Glutamatergic neuron (in vitro differentiated cells): ENCODE data around the gene FBXL14. TPM values are rescaled to one million over a fixed set of nuclear protein-coding genes. Genes with fewer than 3 reads are reported as not detected.

Experiments
- DNase-seq: peaks from one replicate; pipeline ENCODE4 v3.0.0; 2022
- H3K27ac Mint-ChIP-seq: one replicate; pipeline ENCODE4 v1.8.0; 2020; ENCODE audit warnings: mild to moderate bottlenecking, mixed read lengths, inconsistent platforms; ENCODE audit not compliant: unreplicated experiment
- H3K27me3 Mint-ChIP-seq: one replicate; pipeline ENCODE4 v1.8.0; 2020; ENCODE audit warnings: mild to moderate bottlenecking, moderate library complexity, mixed read lengths, inconsistent platforms; ENCODE audit not compliant: unreplicated experiment
- H3K36me3 Mint-ChIP-seq: one replicate; pipeline ENCODE4 v1.8.0; 2020; ENCODE audit warnings: mild to moderate bottlenecking, mixed read lengths, inconsistent platforms; ENCODE audit not compliant: unreplicated experiment
- H3K4me1 Mint-ChIP-seq: one replicate; pipeline ENCODE4 v1.8.0; 2020; ENCODE audit warnings: mild to moderate bottlenecking, low read depth, mixed read lengths, inconsistent platforms; ENCODE audit not compliant: unreplicated experiment
- H3K4me3 Mint-ChIP-seq: one replicate; pipeline ENCODE4 v1.8.0; 2020; ENCODE audit warnings: mild to moderate bottlenecking, mixed read lengths, inconsistent platforms; ENCODE audit not compliant: unreplicated experiment
- H3K9me3 Mint-ChIP-seq: one replicate; pipeline ENCODE4 v1.8.0; 2020; ENCODE audit warnings: mild to moderate bottlenecking, moderate library complexity, mixed read lengths, inconsistent platforms; ENCODE audit not compliant: unreplicated experiment
- total RNA-seq: library from RNA; stranded (reverse); fragmentation: NEBNext Ultra II Directional; extraction: Animal tissue kit (Norgen Biotek cat#: 25700); gene quantifications from one replicate; pipeline ENCODE4 v1.2.1, GENCODE V29; 2021; ENCODE audit not compliant: unreplicated experiment
- TF ChIP-seq, protein P1 (sequence below): fragments of 200-600 bp; sonication (generic); IDR thresholded peaks from one replicate; pipeline ENCODE4 v1.5.0; 2021; ENCODE audit not compliant: partially characterized antibody, unreplicated experiment

Gene FBXL14
- total RNA-seq, 1 donor from 2014 or later = 28.8 TPM

DNA sequence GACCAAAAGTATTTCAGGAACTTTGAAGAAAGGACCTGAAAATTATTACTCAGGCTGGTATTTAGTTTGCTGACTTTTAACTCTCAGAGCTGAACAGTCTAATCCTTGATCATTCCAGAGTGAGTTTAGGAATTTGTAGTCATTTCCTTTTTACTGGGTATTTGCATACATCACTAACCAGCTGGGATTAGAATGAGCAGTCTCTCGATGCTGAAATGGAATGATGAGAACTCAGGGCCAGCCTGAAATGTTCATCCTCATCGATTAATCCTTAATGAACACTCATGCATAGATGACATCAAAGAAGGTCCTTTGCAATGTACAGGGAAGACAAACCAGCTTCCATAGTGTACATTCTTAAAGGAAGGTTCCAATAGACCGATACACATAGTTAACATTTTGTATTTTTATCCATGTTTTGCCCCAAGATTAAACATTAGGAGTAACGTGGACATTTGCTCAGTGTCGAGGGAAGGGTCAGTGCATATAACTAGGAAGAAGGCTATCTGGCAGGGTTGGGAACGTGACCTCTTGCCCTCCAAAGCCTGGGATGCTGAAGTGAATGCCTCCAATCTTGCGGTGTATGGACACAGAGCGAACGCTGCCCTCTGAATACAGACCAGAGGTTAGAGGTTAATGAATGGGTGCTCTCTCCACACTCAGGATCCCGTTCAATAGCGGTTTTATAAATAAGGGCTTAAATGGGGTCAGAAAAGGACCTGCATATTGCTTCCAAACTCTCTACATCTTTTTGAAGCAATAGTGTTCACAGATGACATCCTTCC, 14.5 kb downstream of the FBXL14 start:
- H3K27me3 Mint-ChIP-seq = peaks cover 9% of the 10 kb centered on the region
- TF ChIP-seq, protein P1, sequence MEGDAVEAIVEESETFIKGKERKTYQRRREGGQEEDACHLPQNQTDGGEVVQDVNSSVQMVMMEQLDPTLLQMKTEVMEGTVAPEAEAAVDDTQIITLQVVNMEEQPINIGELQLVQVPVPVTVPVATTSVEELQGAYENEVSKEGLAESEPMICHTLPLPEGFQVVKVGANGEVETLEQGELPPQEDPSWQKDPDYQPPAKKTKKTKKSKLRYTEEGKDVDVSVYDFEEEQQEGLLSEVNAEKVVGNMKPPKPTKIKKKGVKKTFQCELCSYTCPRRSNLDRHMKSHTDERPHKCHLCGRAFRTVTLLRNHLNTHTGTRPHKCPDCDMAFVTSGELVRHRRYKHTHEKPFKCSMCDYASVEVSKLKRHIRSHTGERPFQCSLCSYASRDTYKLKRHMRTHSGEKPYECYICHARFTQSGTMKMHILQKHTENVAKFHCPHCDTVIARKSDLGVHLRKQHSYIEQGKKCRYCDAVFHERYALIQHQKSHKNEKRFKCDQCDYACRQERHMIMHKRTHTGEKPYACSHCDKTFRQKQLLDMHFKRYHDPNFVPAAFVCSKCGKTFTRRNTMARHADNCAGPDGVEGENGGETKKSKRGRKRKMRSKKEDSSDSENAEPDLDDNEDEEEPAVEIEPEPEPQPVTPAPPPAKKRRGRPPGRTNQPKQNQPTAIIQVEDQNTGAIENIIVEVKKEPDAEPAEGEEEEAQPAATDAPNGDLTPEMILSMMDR = no peak
- no peak overlapping the region for H3K27ac Mint-ChIP-seq
- peaks cover 12% of the 10 kb centered on the region for H3K9me3 Mint-ChIP-seq
- H3K4me1 Mint-ChIP-seq = peaks cover 58% of the 10 kb centered on the region
- DNase-seq = no peak
- H3K36me3 Mint-ChIP-seq = no peaks in the 10 kb centered on the region
- no peak overlapping the region for H3K4me3 Mint-ChIP-seq

GRCh38 chr12:1576410-1577241, 17.8 kb downstream of the FBXL14 start:
- Mint-ChIP-seq H3K27me3 (peaks cover 5% of the 10 kb centered on the region), H3K27ac (peak overlapping the region; percentile 59)

DNA sequence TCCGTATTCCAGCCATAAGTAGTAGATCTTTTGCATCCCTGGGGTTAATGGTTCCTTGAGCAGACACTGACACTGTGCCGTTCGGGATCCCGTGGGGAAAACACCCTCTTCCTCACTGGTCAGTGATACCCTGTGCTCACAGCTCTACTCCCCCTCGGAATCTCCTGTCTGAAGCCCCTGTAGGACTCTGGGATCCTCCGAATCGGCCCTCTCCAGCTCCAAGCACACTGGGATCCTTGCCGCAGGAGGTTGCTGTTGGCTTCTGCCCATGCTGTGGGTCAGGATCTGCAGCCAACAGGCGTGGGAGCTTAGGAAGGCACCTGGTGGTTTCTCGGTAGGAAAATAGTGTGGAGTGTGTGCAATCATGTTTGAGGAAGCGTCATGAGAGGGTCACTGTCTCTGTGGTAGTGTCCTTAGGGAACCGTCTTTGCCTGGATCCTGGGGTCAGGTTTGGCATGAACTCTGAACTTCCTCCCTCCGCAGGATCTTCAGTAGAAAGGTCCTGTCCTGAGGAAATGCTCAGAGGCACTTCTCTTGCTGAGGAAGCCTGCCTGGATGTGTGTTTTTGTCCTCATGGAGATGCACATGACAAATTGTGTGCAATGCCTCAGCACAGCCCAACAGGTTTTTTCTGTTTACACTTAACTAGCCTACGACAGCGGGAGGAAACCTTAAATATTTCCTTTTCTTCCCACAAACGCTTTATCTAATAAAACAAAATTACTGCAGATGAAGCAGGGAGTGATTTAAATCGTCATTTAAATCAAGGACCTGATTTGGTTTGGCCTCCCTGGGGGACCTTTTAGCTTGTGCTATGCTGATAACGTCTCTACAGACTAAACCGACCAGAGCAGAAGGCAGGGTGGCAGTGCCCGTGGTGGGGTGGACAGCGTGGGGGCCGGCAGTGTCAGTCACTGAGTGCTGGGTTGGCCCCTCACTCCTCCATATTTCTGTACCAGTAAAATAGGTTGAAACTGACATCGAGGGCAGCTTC, 18.7 kb downstream of the FBXL14 start:
- Mint-ChIP-seq H3K27me3 (peaks cover 5% of the 10 kb centered on the region), H3K4me3 (peak overlapping the region; percentile 63)

More at GRCh38 chr12:1576410-1577241, 17.8 kb downstream of the FBXL14 start:
- DNase-seq = peak; percentile 45
- TF ChIP-seq, protein P1 = no peak
- H3K9me3 Mint-ChIP-seq = peaks cover 8% of the 10 kb centered on the region
- H3K36me3 Mint-ChIP-seq = peaks cover 5% of the 10 kb centered on the region
- H3K4me1 Mint-ChIP-seq = peaks cover 37% of the 10 kb centered on the region
- H3K4me3 Mint-ChIP-seq = peak overlapping the region; percentile 76

DNA sequence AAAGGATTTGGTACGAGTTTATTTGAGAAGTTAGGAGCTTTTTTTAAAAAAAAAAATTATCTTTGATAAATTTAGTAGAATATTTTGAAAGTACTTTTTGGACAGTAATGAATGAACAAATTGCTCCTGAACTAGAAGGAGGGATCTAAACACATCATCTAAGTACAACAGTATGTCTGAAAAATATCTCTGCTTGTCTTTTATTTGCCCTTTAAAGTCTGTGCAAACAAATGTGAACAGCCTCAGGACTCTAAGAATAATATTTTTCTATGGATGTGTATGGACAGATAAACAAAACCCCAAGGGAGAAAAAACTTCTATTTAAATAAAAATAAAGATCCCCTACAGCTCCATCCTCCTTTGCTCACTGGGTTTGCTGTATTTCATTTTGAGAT, 19.5 kb downstream of the FBXL14 start:
- H3K36me3 Mint-ChIP-seq = peaks cover 5% of the 10 kb centered on the region
- H3K4me1 Mint-ChIP-seq = peaks cover 28% of the 10 kb centered on the region
- H3K9me3 Mint-ChIP-seq = peaks cover 8% of the 10 kb centered on the region
- H3K27me3 Mint-ChIP-seq = peaks cover 8% of the 10 kb centered on the region
- peak overlapping the region; percentile 19 for H3K4me3 Mint-ChIP-seq
- peak overlapping the region; percentile 67 for H3K27ac Mint-ChIP-seq
- no peak for DNase-seq
- TF ChIP-seq, protein P1 = no peak

More for the DNA sequence above, 18.7 kb downstream of the FBXL14 start:
- Mint-ChIP-seq H3K9me3 (peaks cover 8% of the 10 kb centered on the region), H3K36me3 (peaks cover 5% of the 10 kb centered on the region), H3K27ac (peak overlapping the region; percentile 67), H3K4me1 (peaks cover 36% of the 10 kb centered on the region)
- TF ChIP-seq, protein P1 = no peak
- no peak for DNase-seq
